ENCODE results near the gene PODNL1. TPM values are rescaled to one million over a fixed set of nuclear protein-coding genes. Genes with fewer than 3 reads are reported as not detected.

PODNL1 gene
- polyA plus RNA-seq, 3 donors: 1.2 to 1.4 (median 1.3) TPM

DNA sequence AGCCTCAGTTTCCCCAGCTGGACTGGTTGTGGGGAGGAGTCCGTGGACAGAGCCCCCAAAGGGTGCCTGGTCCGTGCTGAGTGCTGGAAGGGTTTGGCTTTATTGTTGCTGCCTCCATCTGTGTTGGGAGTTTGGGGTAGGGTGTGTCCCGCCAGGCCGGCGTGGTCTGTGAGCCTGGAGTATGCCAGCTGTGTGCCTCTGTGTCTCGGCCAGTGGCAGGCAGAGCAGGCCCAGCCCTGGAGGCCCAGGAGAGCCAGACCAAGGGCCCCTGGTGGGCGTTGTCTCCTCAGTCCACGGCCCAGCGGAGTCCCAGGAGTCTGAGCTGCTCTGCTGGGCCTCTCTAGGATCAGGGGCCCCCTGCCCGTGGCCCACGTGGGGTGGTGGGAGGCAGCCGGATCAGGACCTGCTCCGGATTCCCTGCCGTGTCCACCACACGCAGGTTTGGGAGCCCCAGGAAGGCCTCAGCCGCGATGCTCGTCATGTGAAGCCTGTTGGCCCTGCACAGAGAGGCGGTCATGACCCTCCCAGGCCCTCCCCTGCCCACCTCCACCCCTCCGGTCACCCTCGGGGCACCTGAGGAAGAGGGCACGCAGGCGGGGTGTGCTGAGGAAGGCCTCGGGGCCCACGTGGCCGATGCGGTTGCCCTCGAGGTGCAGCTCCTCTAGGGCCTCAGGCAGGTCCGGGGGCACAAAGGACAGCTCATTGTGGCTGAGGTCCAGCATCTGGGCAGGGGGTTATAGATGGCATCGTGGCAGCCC lies 6.6 kb downstream of the PODNL1 start:
- no peaks in the 10 kb centered on the region for H3K9me3 ChIP-seq (replicated peaks in 1 of 2; ENCODE audit: control insufficient read depth in 1 of 2, insufficient read depth in 1 of 2, low read length in 2 of 2)
- H3K4me1 Mint-ChIP-seq: peaks cover 8% of the 10 kb centered on the region
- H3K9me3 Mint-ChIP-seq: no peaks in the 10 kb centered on the region
- H2AFZ ChIP-seq (ENCODE audit: insufficient read depth, low read depth, low read length, poor library complexity, severe bottlenecking): no peak overlapping the region
- DNase-seq: no peak
- TF ChIP-seq, protein P1, sequence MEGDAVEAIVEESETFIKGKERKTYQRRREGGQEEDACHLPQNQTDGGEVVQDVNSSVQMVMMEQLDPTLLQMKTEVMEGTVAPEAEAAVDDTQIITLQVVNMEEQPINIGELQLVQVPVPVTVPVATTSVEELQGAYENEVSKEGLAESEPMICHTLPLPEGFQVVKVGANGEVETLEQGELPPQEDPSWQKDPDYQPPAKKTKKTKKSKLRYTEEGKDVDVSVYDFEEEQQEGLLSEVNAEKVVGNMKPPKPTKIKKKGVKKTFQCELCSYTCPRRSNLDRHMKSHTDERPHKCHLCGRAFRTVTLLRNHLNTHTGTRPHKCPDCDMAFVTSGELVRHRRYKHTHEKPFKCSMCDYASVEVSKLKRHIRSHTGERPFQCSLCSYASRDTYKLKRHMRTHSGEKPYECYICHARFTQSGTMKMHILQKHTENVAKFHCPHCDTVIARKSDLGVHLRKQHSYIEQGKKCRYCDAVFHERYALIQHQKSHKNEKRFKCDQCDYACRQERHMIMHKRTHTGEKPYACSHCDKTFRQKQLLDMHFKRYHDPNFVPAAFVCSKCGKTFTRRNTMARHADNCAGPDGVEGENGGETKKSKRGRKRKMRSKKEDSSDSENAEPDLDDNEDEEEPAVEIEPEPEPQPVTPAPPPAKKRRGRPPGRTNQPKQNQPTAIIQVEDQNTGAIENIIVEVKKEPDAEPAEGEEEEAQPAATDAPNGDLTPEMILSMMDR (IDR thresholded peaks at IDR 0.05): no peak
- no peak overlapping the region for H3K27ac Mint-ChIP-seq
- no peaks in the 10 kb centered on the region for H4K20me1 ChIP-seq (ENCODE audit: insufficient read depth, low read length)
- no peak overlapping the region for H3K27ac ChIP-seq (ENCODE audit: low read depth in 1 of 2, low read length in 2 of 2)
- H3K4me3 Mint-ChIP-seq: no peak overlapping the region
- peaks cover 27 to 31% of the 10 kb centered on the region in 2 donors for H3K36me3 ChIP-seq (replicated peaks in 1 of 2; ENCODE audit: control insufficient read depth in 1 of 2, insufficient read depth in 2 of 2, low read length in 2 of 2)
- H3K9ac ChIP-seq (ENCODE audit: insufficient read depth, low read length, poor library complexity, severe bottlenecking): no peak overlapping the region
- intact Hi-C loops (cut with micrococcal nuclease): no loop called here
- no peak overlapping the region for H3K4me2 ChIP-seq (replicated peaks; ENCODE audit: extremely low read depth, low read length, poor library complexity, severe bottlenecking)
- WGBS (ENCODE audit: insufficient coverage): 92% methylated on average over 30 of the region's 30 CpGs
- peaks cover 6% of the 10 kb centered on the region in 2 donors for H3K4me1 ChIP-seq (ENCODE audit: control insufficient read depth in 1 of 2, insufficient read depth in 2 of 2, low read length in 2 of 2)
- no peak overlapping the region for H3K4me3 ChIP-seq (replicated peaks in 1 of 3; ENCODE audit: low read depth in 2 of 3, low read length in 3 of 3)
- no peaks in the 10 kb centered on the region for H3K79me2 ChIP-seq (ENCODE audit: insufficient read depth, low read length)
- H3K27me3 ChIP-seq (ENCODE audit: control insufficient read depth in 2 of 2, insufficient read depth in 2 of 2, low read length in 2 of 2): no peaks in the 10 kb centered on the region
- peaks cover 2 to 12% (median 5%) of the 10 kb centered on the region in 3 donors for H3K27me3 Mint-ChIP-seq (ENCODE audit: low read depth in 3 of 3)
- peaks cover 16 to 37% of the 10 kb centered on the region in 2 donors for H3K36me3 Mint-ChIP-seq

- Histone ChIP-seq H3K9me3 (replicated peaks in 1 of 2; ENCODE audit: control insufficient read depth in 1 of 2, insufficient read depth in 1 of 2, low read length in 2 of 2) (no peaks in the 10 kb centered on the region), H3K36me3 (replicated peaks in 1 of 2; ENCODE audit: control insufficient read depth in 1 of 2, insufficient read depth in 2 of 2, low read length in 2 of 2) (peaks cover 33 to 38% of the 10 kb centered on the region in 2 donors), H3K27me3 (ENCODE audit: control insufficient read depth in 2 of 2, insufficient read depth in 2 of 2, low read length in 2 of 2) (no peaks in the 10 kb centered on the region), H3K4me2 (replicated peaks; ENCODE audit: extremely low read depth, low read length, poor library complexity, severe bottlenecking) (no peak overlapping the region), H2AFZ (ENCODE audit: insufficient read depth, low read depth, low read length, poor library complexity, severe bottlenecking) (no peak overlapping the region), H3K4me1 (ENCODE audit: control insufficient read depth in 1 of 2, insufficient read depth in 2 of 2, low read length in 2 of 2) (peaks cover 9 to 11% of the 10 kb centered on the region in 2 donors), H3K79me2 (ENCODE audit: insufficient read depth, low read length) (no peaks in the 10 kb centered on the region), H3K27ac (ENCODE audit: low read depth in 1 of 2, low read length in 2 of 2) (no peak overlapping the region), H4K20me1 (ENCODE audit: insufficient read depth, low read length) (no peaks in the 10 kb centered on the region), H3K9ac (ENCODE audit: insufficient read depth, low read length, poor library complexity, severe bottlenecking) (no peak overlapping the region), H3K4me3 (replicated peaks in 1 of 3; ENCODE audit: low read depth in 2 of 3, low read length in 3 of 3) (no peak overlapping the region)
- H3K27me3 Mint-ChIP-seq (ENCODE audit: low read depth in 3 of 3): peaks cover 2 to 9% (median 5%) of the 10 kb centered on the region in 3 donors
- no peaks in the 10 kb centered on the region for H3K9me3 Mint-ChIP-seq
- no peak for DNase-seq
- H3K4me3 Mint-ChIP-seq: no peak overlapping the region
- TF ChIP-seq, protein P1 (IDR thresholded peaks at IDR 0.05): no peak
- WGBS (ENCODE audit: insufficient coverage): 88% methylated on average over 15 of the region's 17 CpGs
- H3K27ac Mint-ChIP-seq: no peak overlapping the region
- peaks cover 24 to 46% of the 10 kb centered on the region in 2 donors for H3K36me3 Mint-ChIP-seq
- intact Hi-C loops (cut with micrococcal nuclease): no loop called here
- peaks cover 15% of the 10 kb centered on the region for H3K4me1 Mint-ChIP-seq
Observed at GRCh38 chr19:13930402-13930801, 7.8 kb downstream of the PODNL1 start.
